CD14-positive monocyte (primary cell): ENCODE measurements around the gene TSPAN18. TPM values are rescaled to one million over a fixed set of nuclear protein-coding genes. Genes with fewer than 3 reads are reported as not detected.
A peak's percentile ranks its signal among the peaks of the same experiment; 100 is the strongest.

Experiments
- DNase-seq, 3 donors: peaks; one replicate each; pipeline ENCODE4 v3.0.0-alpha.2; 2011 to 2022
- H2AFZ ChIP-seq: 2 replicates; pipeline ENCODE4 v1.6.0; 2012; ENCODE audit warnings: mild to moderate bottlenecking, low read depth, low read length, inconsistent platforms; ENCODE audit not compliant: insufficient read depth, poor library complexity, severe bottlenecking
- H3K27ac ChIP-seq, 2 donors: 1 replicate in 1 of 2; 2 replicates in 1 of 2; pipeline ENCODE4 v1.5.1; 2012 to 2013; ENCODE audit warnings: low read length in 2 of 2, control low read depth in 1 of 2, inconsistent platforms in 1 of 2, low read depth in 1 of 2, mild to moderate bottlenecking in 1 of 2
- H3K27me3 ChIP-seq, 2 donors: one replicate each; pipeline versions ENCODE4 v1.6.0 to v1.6.1; 2011 to 2013; ENCODE audit warnings: low read length in 2 of 2; ENCODE audit not compliant: control insufficient read depth in 2 of 2, insufficient read depth in 2 of 2
- H3K36me3 ChIP-seq, 2 donors: replicated peaks in 1 of 2; 1 replicate in 1 of 2; 2 replicates in 1 of 2; pipeline versions ENCODE4 v1.5.1 to v1.6.1; 2012 to 2013; ENCODE audit warnings: low read length in 2 of 2, control low read depth in 1 of 2, inconsistent platforms in 1 of 2, mild to moderate bottlenecking in 1 of 2; ENCODE audit not compliant: insufficient read depth in 2 of 2, control insufficient read depth in 1 of 2
- H3K4me1 ChIP-seq, 2 donors: 1 replicate in 1 of 2; 2 replicates in 1 of 2; pipeline versions ENCODE4 v1.5.1 to v1.6.1; 2012 to 2013; ENCODE audit warnings: low read length in 2 of 2, control low read depth in 1 of 2, inconsistent platforms in 1 of 2, mild to moderate bottlenecking in 1 of 2, moderate library complexity in 1 of 2; ENCODE audit not compliant: insufficient read depth in 2 of 2, control insufficient read depth in 1 of 2
- H3K4me2 ChIP-seq: replicated peaks from 2 replicates; pipeline ENCODE3; 2012; ENCODE audit warnings: low read length, moderate library complexity, mild to moderate bottlenecking; ENCODE audit not compliant: poor library complexity, severe bottlenecking; ENCODE audit errors: extremely low read depth
- H3K4me3 ChIP-seq, 3 experiments: fragments of 200-600 bp in 1 of 3; sonication (generic) in 1 of 3; replicated peaks in 1 of 3; 1 replicate in 2 of 3; 2 replicates in 1 of 3; pipeline ENCODE4 v1.5.1; 2011 to 2013; ENCODE audit warnings: low read length in 3 of 3, mild to moderate bottlenecking in 3 of 3, control low read depth in 2 of 3, low read depth in 2 of 3, inconsistent platforms in 1 of 3, moderate library complexity in 1 of 3
- H3K79me2 ChIP-seq: 2 replicates; pipeline ENCODE4 v1.6.0; 2012; ENCODE audit warnings: mild to moderate bottlenecking, control low read depth, inconsistent platforms, low read length, moderate library complexity; ENCODE audit not compliant: insufficient read depth
- H3K9ac ChIP-seq: 2 replicates; pipeline ENCODE4 v1.6.0; 2017; ENCODE audit warnings: low read length, mild to moderate bottlenecking; ENCODE audit not compliant: insufficient read depth, poor library complexity, severe bottlenecking
- H3K9me3 ChIP-seq, 2 donors: replicated peaks in 1 of 2; 1 replicate in 1 of 2; 2 replicates in 1 of 2; pipeline versions ENCODE4 v1.5.1 to v1.6.1; 2012 to 2013; ENCODE audit warnings: low read length in 2 of 2, control low read depth in 1 of 2; ENCODE audit not compliant: control insufficient read depth in 1 of 2, insufficient read depth in 1 of 2
- H4K20me1 ChIP-seq: 2 replicates; pipeline ENCODE4 v1.6.0; 2012; ENCODE audit warnings: mild to moderate bottlenecking, low read length, control low read depth, moderate library complexity; ENCODE audit not compliant: insufficient read depth
- H3K27ac Mint-ChIP-seq, 7 donors: one replicate each; pipeline ENCODE4 v1.8.0; 2020; ENCODE audit warnings: mild to moderate bottlenecking in 7 of 7, mixed read lengths in 7 of 7, moderate library complexity in 6 of 7, inconsistent platforms in 2 of 7
- H3K27me3 Mint-ChIP-seq, 3 donors: one replicate each; pipeline ENCODE4 v1.8.0; 2021 to 2022; ENCODE audit warnings: low read depth in 3 of 3, mild to moderate bottlenecking in 3 of 3, mixed read lengths in 3 of 3, moderate library complexity in 3 of 3, inconsistent platforms in 1 of 3
- H3K36me3 Mint-ChIP-seq, 2 donors: one replicate each; pipeline ENCODE4 v1.8.0; 2020; ENCODE audit warnings: mixed read lengths in 2 of 2, inconsistent platforms in 1 of 2, mild to moderate bottlenecking in 1 of 2
- H3K4me1 Mint-ChIP-seq: one replicate; pipeline ENCODE4 v1.8.0; 2020; ENCODE audit warnings: mild to moderate bottlenecking, mixed read lengths
- H3K4me3 Mint-ChIP-seq, 2 donors: one replicate each; pipeline ENCODE4 v1.8.0; 2020; ENCODE audit warnings: mild to moderate bottlenecking in 2 of 2, mixed read lengths in 2 of 2, moderate library complexity in 1 of 2
- H3K9me3 Mint-ChIP-seq, 7 donors: one replicate each; pipeline ENCODE4 v1.8.0; 2020 to 2022; ENCODE audit warnings: mixed read lengths in 7 of 7, mild to moderate bottlenecking in 6 of 7, moderate library complexity in 6 of 7, inconsistent platforms in 2 of 7
- CTCF ChIP-seq: fragments of 200-600 bp; IDR thresholded peaks from one replicate; pipeline ENCODE4 v1.8.0; 2022; ENCODE audit warnings: antibody characterized with exemption, mild to moderate bottlenecking
- WGBS: methylation state at CpG from one replicate; pipeline ENCODE4 v1.1.5; 2013; ENCODE audit warnings: missing lambda C conversion rate; ENCODE audit not compliant: insufficient coverage; 5-methylcytosine and 5-hydroxymethylcytosine counted together
- intact Hi-C, 2 donors: fragments of 100-400 bp; cut with micrococcal nuclease; formaldehyde crosslinking; loops; one replicate each; pipeline versions ENCODE4 v1.15.0 to v1.15.1; 2023
- polyA plus RNA-seq, 3 donors: library from polyadenylated mRNA; depleted of rRNA in 1 of 3; unstranded in 2 of 3; stranded (reverse) in 1 of 3; fragments of 300-500 nt in 2 of 3; fragments of >200 nt in 1 of 3; fragmentation: Illumina TruSeq in 2 of 3; gene quantifications; 1 replicate in 2 of 3; 2 replicates in 1 of 3; pipeline ENCODE4 v1.2.3, GENCODE V29; 2012 to 2021

TSPAN18 gene
- polyA plus RNA-seq, 3 donors, result not detected

DNA sequence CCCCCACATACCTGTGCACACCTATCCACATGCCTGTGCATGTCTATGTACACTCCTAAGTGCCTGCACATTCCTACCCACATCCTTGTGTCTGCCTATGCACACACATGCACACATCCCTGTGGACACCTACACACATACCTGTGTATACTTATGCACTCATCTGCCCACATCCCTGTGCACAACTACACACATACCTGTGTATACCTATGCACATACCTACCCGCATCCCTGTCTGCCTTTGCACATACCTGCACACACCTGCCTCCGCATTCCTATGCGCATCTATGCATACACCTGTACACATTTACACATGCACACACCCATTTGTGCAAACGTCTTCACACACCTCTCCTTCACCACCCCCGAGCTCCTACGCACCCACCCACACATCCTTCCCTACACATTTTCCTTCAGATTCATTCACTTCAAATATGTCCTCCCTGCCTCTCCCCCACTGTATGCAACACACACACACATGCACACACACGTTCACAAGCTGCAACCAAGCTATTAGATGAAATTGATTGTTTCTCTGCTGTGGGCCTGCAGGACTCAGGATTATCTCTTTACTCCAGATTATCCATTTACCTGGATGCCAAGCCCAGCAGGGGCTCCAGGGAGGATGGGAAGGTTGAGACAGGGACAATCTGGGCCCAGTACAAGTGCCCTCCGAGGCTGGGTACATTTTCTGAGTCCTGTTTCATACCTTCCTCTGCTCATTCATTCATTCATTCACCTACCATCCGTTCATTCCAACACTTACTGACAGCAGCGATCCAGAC, 53.2 kb downstream of the TSPAN18 start:
- no peak for DNase-seq
- Mint-ChIP-seq H3K4me1 (peaks cover 5% of the 10 kb centered on the region), H3K27me3 (peaks cover 8 to 12% (median 10%) of the 10 kb centered on the region in 3 donors), H3K27ac (no peak overlapping the region), H3K9me3 (peaks cover 3 to 17% (median 10%) of the 10 kb centered on the region in 7 donors), H3K36me3 (no peaks in the 10 kb centered on the region), H3K4me3 (no peak overlapping the region)
- H4K20me1 ChIP-seq, result no peaks in the 10 kb centered on the region
- no peak overlapping the region for H2AFZ ChIP-seq
- no peaks in the 10 kb centered on the region for H3K36me3 ChIP-seq
- intact Hi-C loops, result loop anchor here (5.0 to 10.0 kb wide), 3 partner anchors 155 to 225 kb away; no protein-coding TSS in a partner anchor
- 88% methylated on average over 8 of the region's 10 CpGs for WGBS
- no peak overlapping the region for H3K4me3 ChIP-seq
- TF ChIP-seq CTCF, result no peak
- no peak overlapping the region for H3K9ac ChIP-seq
- no peaks in the 10 kb centered on the region for H3K79me2 ChIP-seq
- no peaks in the 10 kb centered on the region for H3K27me3 ChIP-seq
- H3K9me3 ChIP-seq, result peaks cover 0 to 7% of the 10 kb centered on the region in 2 donors
- H3K27ac ChIP-seq, result no peak overlapping the region
- no peak overlapping the region for H3K4me2 ChIP-seq
- no peaks in the 10 kb centered on the region for H3K4me1 ChIP-seq

DNA sequence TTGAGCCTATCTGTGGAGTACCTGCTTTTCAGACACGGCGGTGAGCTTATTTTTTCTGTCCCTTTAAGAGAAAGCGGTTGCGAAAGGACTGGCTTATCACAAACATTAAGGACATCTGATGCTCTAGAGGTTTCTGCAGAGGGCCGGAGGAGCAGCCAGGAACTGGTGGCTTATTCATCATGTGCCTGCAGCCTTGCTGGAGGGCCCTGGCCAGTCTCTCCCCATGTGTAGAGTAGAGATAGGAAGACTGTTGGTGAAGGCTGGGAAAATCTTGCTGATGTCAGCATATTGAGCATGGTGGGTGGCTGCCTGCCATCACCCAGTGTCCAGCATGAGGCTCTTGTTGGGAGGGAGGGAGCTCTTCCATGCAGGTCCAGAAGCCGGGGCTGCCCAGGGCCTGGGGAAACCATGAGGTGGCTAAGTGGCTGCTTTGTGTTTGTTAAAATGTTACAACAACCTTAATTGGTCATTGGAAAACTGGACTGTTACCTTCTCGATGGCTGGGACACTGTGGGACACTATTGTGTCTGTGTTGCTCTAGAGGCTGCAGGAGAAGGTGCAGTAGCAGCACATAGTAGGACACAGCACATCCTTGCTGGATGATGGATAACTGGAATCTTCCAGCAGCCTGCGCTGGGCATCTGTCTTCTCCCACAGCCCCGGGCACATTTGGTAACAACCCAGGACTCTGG, 54.3 kb downstream of the TSPAN18 start:
- H3K4me3 Mint-ChIP-seq, result no peak overlapping the region
- H3K9me3 ChIP-seq, result peaks cover 0 to 7% of the 10 kb centered on the region in 2 donors
- peaks cover 5% of the 10 kb centered on the region for H3K4me1 Mint-ChIP-seq
- intact Hi-C loops, result no loop called here
- H3K4me2 ChIP-seq, result no peak overlapping the region
- no peaks in the 10 kb centered on the region for H4K20me1 ChIP-seq
- no peak for TF ChIP-seq CTCF
- no peaks in the 10 kb centered on the region for H3K36me3 Mint-ChIP-seq
- peak overlapping the region in 1 of 7 donors; percentile 31 for H3K27ac Mint-ChIP-seq
- WGBS, result 67% methylated on average over 9 of the region's 9 CpGs
- no peak for DNase-seq
- H3K27me3 ChIP-seq, result no peaks in the 10 kb centered on the region
- no peak overlapping the region for H2AFZ ChIP-seq
- no peak overlapping the region for H3K9ac ChIP-seq
- H3K27ac ChIP-seq, result no peak overlapping the region
- no peaks in the 10 kb centered on the region for H3K36me3 ChIP-seq
- no peaks in the 10 kb centered on the region for H3K4me1 ChIP-seq
- no peak overlapping the region for H3K4me3 ChIP-seq
- peaks cover 3 to 17% (median 10%) of the 10 kb centered on the region in 7 donors for H3K9me3 Mint-ChIP-seq
- H3K79me2 ChIP-seq, result no peaks in the 10 kb centered on the region
- peaks cover 5 to 10% (median 9%) of the 10 kb centered on the region in 3 donors for H3K27me3 Mint-ChIP-seq
